ENCODE measurements around the gene DEFB112.

DNA sequence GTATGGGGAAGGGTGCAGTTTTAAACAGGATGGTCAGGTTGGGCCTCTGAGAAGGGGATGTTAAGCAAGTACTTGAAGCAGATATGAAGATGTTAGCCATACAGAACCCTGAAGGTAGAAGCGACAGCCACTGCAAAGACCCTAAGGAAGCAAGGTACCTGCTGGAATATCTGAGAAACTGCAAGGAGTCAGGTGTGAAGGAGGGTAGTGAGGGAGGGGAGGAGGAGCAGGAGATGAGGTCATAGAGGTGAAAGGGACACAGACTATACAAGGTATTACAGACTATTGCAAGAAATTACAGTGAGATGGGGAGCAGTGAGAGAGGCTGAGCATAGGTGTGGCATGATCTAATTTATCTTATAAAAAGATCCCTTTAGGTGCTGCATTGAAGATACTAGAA, 22.2 kb upstream of the DEFB112 start:
- no peak for TF ChIP-seq POLR2AphosphoS5 (IDR thresholded peaks at IDR 0.05)
- TF ChIP-seq, protein P1, sequence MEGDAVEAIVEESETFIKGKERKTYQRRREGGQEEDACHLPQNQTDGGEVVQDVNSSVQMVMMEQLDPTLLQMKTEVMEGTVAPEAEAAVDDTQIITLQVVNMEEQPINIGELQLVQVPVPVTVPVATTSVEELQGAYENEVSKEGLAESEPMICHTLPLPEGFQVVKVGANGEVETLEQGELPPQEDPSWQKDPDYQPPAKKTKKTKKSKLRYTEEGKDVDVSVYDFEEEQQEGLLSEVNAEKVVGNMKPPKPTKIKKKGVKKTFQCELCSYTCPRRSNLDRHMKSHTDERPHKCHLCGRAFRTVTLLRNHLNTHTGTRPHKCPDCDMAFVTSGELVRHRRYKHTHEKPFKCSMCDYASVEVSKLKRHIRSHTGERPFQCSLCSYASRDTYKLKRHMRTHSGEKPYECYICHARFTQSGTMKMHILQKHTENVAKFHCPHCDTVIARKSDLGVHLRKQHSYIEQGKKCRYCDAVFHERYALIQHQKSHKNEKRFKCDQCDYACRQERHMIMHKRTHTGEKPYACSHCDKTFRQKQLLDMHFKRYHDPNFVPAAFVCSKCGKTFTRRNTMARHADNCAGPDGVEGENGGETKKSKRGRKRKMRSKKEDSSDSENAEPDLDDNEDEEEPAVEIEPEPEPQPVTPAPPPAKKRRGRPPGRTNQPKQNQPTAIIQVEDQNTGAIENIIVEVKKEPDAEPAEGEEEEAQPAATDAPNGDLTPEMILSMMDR (IDR thresholded peaks at IDR 0.05 in 8 of 11, conservative IDR thresholded peaks at IDR 0.05 in 3 of 11): no peak
